Suprapubic skin (tissue), 4 donors: Measurements from ENCODE around the gene NLRC5. TPM values are rescaled to one million over a fixed set of nuclear protein-coding genes. Genes with fewer than 3 reads are reported as not detected.
A peak's percentile ranks its signal among the peaks of the same experiment; 100 is the strongest.

ENCODE experiments used
- DNase-seq, 2 donors: peaks; one replicate each; pipeline ENCODE4 v3.0.0-alpha.2; 2019; ENCODE audit warnings: low spot score in 2 of 2
- H3K27ac ChIP-seq: fragments of 200-600 bp; sonication (generic); one replicate; pipeline ENCODE4 v1.5.1; 2019
- H3K27me3 ChIP-seq: fragments of 200-600 bp; sonication (generic); one replicate; pipeline ENCODE4 v1.5.1; 2019
- H3K36me3 ChIP-seq: fragments of 200-600 bp; sonication (generic); one replicate; pipeline ENCODE4 v1.5.1; 2019
- H3K4me1 ChIP-seq: fragments of 200-600 bp; sonication (generic); one replicate; pipeline ENCODE4 v1.5.1; 2019
- H3K4me3 ChIP-seq: fragments of 200-600 bp; sonication (generic); one replicate; pipeline ENCODE4 v1.5.1; 2019; ENCODE audit warnings: mild to moderate bottlenecking
- H3K9me3 ChIP-seq: fragments of 200-600 bp; sonication (generic); one replicate; pipeline ENCODE4 v1.5.1; 2019
- EP300 ChIP-seq: sonication (generic); formaldehyde crosslinking; IDR thresholded peaks from one replicate; pipeline ENCODE4 v1.6.1; 2017; ENCODE audit warnings: antibody characterized with exemption
- POLR2A ChIP-seq, 2 donors: fragments of 450-650 bp; IDR thresholded peaks; one replicate each; pipeline ENCODE4 v1.6.1; 2017; ENCODE audit warnings: antibody characterized with exemption in 2 of 2, mild to moderate bottlenecking in 2 of 2, moderate library complexity in 2 of 2
- POLR2AphosphoS5 ChIP-seq, 3 donors: sonication (generic); formaldehyde crosslinking; IDR thresholded peaks; one replicate each; pipeline ENCODE4 v1.6.1; 2017; ENCODE audit warnings: antibody characterized with exemption in 3 of 3
- WGBS: methylation state at CpG from one replicate; pipeline ENCODE4 v1.1.5; 2018; 5-methylcytosine and 5-hydroxymethylcytosine counted together
- total RNA-seq, 4 donors: library from RNA; depleted of rRNA; stranded (reverse); fragments of >200 nt; gene quantifications; one replicate each; pipeline ENCODE4 v1.1.0, GENCODE V29; 2016
- TF ChIP-seq, protein P1 (sequence below), 2 donors: fragments of 200-600 bp in 1 of 2; fragments of 450-650 bp in 1 of 2; sonication (generic) in 1 of 2; IDR thresholded peaks; one replicate each; pipeline ENCODE4 v1.5.1; 2016 to 2019; ENCODE audit warnings: antibody characterized with exemption in 2 of 2, mild to moderate bottlenecking in 1 of 2, moderate library complexity in 1 of 2

The NLRC5 gene
- total RNA-seq, 4 donors from 2014 or later, result 36.9 to 133 (median 54.4) TPM

DNA sequence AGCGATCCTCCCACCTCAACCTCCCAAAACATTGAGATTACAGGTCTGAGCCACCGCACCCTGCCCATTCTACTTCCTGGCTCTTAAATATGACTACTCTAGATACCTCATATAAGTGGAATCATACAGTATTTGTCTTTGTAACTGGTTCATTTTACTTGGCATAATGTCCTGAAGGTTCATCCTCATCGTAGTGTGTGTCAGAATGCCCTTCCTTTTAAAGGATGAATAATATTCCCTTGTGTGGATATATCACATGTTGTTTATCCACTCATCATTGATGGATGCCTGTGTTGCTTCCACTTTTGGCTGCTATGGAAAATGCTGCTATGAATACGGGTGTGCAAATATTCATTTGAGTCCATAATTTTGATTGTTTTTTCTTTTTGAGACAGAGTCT, 33.3 kb upstream of the NLRC5 start:
- 84% methylated on average over 4 of the region's 4 CpGs for WGBS
- H3K9me3 ChIP-seq, result no peaks in the 10 kb centered on the region

DNA sequence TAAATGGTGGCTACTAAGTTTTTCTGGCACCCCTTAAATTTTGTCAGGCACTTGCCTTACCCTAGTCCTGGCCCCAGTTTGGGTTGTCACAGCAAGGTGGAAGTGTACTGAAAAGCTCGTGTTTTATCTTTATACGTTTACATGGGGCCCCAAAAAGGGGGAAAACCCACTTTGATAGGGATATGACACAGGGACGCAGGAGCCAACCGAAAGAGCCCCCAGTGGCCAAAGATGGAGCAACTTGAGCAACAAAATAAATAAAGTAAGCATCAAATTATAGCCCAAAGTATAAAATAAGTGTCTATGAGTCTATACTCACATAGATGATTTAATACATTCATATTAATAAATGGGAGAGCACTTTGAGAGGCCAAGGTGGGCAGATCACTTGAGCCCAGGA, 32.6 kb upstream of the NLRC5 start:
- peak in 1 of 2 donors; percentile 9 for DNase-seq
- peaks cover 2% of the 10 kb centered on the region for H3K4me1 ChIP-seq
- no peak overlapping the region for H3K27ac ChIP-seq
- no peaks in the 10 kb centered on the region for H3K9me3 ChIP-seq
- TF ChIP-seq POLR2AphosphoS5 (IDR thresholded peaks at IDR 0.05) (no peak), EP300 (no peak), POLR2A (IDR thresholded peaks at IDR 0.05) (no peak)
- TF ChIP-seq, protein P1, sequence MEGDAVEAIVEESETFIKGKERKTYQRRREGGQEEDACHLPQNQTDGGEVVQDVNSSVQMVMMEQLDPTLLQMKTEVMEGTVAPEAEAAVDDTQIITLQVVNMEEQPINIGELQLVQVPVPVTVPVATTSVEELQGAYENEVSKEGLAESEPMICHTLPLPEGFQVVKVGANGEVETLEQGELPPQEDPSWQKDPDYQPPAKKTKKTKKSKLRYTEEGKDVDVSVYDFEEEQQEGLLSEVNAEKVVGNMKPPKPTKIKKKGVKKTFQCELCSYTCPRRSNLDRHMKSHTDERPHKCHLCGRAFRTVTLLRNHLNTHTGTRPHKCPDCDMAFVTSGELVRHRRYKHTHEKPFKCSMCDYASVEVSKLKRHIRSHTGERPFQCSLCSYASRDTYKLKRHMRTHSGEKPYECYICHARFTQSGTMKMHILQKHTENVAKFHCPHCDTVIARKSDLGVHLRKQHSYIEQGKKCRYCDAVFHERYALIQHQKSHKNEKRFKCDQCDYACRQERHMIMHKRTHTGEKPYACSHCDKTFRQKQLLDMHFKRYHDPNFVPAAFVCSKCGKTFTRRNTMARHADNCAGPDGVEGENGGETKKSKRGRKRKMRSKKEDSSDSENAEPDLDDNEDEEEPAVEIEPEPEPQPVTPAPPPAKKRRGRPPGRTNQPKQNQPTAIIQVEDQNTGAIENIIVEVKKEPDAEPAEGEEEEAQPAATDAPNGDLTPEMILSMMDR (IDR thresholded peaks at IDR 0.05), result no peak
- H3K36me3 ChIP-seq, result no peaks in the 10 kb centered on the region
- H3K4me3 ChIP-seq, result no peak overlapping the region
- WGBS, result 59% methylated on average over 4 of the region's 4 CpGs
- H3K27me3 ChIP-seq, result no peaks in the 10 kb centered on the region

More for the DNA sequence above, 33.3 kb upstream of the NLRC5 start:
- peak in 1 of 2 donors; percentile 2 for DNase-seq
- no peaks in the 10 kb centered on the region for H3K4me1 ChIP-seq
- H3K27ac ChIP-seq, result no peak overlapping the region
- no peak overlapping the region for H3K4me3 ChIP-seq
- TF ChIP-seq POLR2A (IDR thresholded peaks at IDR 0.05), result no peak
- no peak for TF ChIP-seq EP300
- no peak for TF ChIP-seq POLR2AphosphoS5 (IDR thresholded peaks at IDR 0.05)
- TF ChIP-seq, protein P1 (IDR thresholded peaks at IDR 0.05), result no peak
- no peaks in the 10 kb centered on the region for H3K27me3 ChIP-seq
- no peaks in the 10 kb centered on the region for H3K36me3 ChIP-seq

DNA sequence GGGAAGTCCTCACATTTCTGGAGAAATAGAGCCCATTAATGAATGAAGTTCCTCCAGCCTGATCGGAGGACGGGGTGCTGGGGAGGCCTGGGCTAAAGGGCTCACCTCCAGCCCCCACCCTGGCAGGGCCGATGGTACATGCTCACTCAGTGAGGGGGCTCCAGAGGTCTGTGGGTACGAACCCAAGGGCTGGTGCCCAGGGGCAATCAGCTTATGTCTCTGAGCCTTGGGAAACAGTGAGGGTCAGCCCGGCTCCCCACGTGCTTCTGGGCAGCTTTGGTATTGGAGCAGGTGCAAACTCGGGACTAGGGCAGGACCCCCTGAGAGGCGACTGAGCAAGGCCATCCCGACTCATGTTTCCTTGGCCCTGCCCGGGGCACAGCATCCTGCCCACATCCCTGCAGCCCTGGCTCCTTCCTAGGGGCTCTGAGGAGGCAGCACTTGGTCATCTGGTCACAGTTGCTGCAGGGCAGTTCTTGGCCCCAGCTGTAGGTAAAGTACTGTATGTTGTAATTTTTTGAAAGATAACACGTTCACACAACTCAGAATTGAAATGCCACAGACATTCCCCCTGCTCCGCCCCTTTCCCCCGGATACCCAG, 28.6 kb upstream of the NLRC5 start:
- Histone ChIP-seq H3K27me3 (no peaks in the 10 kb centered on the region), H3K4me1 (peaks cover 14% of the 10 kb centered on the region), H3K9me3 (no peaks in the 10 kb centered on the region), H3K36me3 (no peaks in the 10 kb centered on the region), H3K4me3 (no peak overlapping the region), H3K27ac (no peak overlapping the region)
- DNase-seq, result no peak
- TF ChIP-seq, protein P1 (IDR thresholded peaks at IDR 0.05), result no peak
- TF ChIP-seq EP300 (no peak), POLR2AphosphoS5 (IDR thresholded peaks at IDR 0.05) (no peak), POLR2A (IDR thresholded peaks at IDR 0.05) (no peak)
- WGBS, result 61% methylated on average over 3 of the region's 13 CpGs

DNA sequence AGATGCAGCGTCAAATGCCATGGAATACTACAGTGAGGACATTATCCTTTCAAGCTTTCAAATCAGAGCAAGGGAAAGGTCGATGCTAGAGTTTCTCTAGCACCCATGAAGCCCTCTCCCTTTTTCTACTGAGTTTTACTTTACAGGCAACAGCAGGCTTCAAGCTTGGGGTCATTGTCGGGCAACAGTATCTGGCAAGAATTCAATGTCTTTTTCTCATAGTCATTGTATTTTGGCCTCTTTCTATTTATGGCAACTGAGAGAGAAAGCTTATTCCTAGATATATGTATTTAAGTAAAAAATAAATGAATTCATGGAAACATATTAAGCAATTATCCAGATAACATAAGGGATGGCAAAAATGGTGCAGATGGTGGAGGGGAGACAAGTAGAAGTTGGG, 28.0 kb upstream of the NLRC5 start:
- DNase-seq, result no peak
- no peak overlapping the region for H3K4me3 ChIP-seq
- H3K4me1 ChIP-seq, result peaks cover 14% of the 10 kb centered on the region
- no peaks in the 10 kb centered on the region for H3K36me3 ChIP-seq
- TF ChIP-seq POLR2AphosphoS5 (IDR thresholded peaks at IDR 0.05) (no peak), POLR2A (IDR thresholded peaks at IDR 0.05) (no peak), EP300 (no peak)
- TF ChIP-seq, protein P1 (IDR thresholded peaks at IDR 0.05), result no peak
- H3K9me3 ChIP-seq, result no peaks in the 10 kb centered on the region
- WGBS, result 65% methylated on average over 3 of the region's 3 CpGs
- H3K27me3 ChIP-seq, result no peaks in the 10 kb centered on the region
- no peak overlapping the region for H3K27ac ChIP-seq

DNA sequence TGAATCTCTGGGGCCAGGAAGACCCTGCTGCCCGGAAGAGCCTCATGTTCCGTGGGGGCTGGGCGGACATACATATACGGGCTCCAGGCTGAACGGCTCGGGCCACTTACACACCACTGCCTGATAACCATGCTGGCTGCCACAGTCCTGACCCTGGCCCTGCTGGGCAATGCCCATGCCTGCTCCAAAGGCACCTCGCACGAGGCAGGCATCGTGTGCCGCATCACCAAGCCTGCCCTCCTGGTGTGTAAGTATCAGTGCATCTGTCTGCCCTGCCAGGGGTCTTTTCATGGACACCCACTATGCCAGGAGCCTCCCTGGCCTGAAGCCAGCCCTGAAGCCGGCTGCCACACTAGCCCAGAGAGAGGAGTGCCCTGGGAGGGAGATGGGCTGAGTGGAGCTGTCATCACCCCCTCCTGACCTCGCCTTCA, 27.5 kb upstream of the NLRC5 start, which contains the start of gene CETP:
Gene CETP (plus strand): TSS at position 100 of the 431 bp plus-strand sequence. CDS start 30 bp downstream, at position 130.
- WGBS, result 42% methylated on average over 4 of the region's 12 CpGs
- TF ChIP-seq, protein P1 (IDR thresholded peaks at IDR 0.05), result no peak
- TF ChIP-seq POLR2A (IDR thresholded peaks at IDR 0.05), result no peak
- Histone ChIP-seq H3K27me3 (no peaks in the 10 kb centered on the region), H3K4me3 (no peak within 1 kb of the TSS), H3K36me3 (no peaks in the 10 kb centered on the region), H3K4me1 (peaks cover 14% of the 10 kb centered on the region), H3K9me3 (no peaks in the 10 kb centered on the region), H3K27ac (no peak within 1 kb of the TSS)
- no peak for DNase-seq
